A673 (cell line): ENCODE data around the gene RPS6KA5.

ENCODE experiments used
- EZH2 ChIP-seq: fragments of 200-600 bp; sonication (generic); IDR thresholded peaks from 2 replicates; pipeline ENCODE4 v1.6.1; 2017; ENCODE audit warnings: borderline replicate concordance, low read depth, mild to moderate bottlenecking, mixed read lengths, antibody characterized with exemption, low read length; ENCODE audit not compliant: poor library complexity, severe bottlenecking
- TF ChIP-seq, protein P1 (sequence below): fragments of 300-800, 200-600 bp; sonication (generic); conservative IDR thresholded peaks from 2 replicates; pipeline ENCODE4 v1.5.1; 2017; ENCODE audit warnings: low read depth, mild to moderate bottlenecking, antibody characterized with exemption, low read length, moderate library complexity, mixed read lengths

DNA sequence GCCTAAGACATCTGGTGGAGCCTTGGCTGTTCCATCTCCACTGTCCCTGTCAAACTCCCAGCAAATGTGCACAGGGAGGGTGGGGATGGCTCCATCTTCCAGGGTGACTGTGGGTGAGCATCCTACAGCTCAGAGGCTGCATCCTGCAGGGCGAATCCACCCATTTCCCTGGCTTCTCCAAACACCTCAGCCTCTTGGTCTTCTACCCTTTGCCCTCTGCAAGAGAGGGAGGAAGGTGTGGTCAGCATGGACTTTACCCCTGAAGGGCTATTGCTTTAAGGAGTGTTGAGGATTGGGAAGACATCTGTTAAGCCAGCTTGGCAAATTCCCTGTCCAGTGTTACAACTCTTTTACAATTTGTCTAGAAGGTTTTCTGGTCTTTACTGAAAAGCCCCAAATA, 30.3 kb upstream of the RPS6KA5 start:
- TF ChIP-seq, protein P1, sequence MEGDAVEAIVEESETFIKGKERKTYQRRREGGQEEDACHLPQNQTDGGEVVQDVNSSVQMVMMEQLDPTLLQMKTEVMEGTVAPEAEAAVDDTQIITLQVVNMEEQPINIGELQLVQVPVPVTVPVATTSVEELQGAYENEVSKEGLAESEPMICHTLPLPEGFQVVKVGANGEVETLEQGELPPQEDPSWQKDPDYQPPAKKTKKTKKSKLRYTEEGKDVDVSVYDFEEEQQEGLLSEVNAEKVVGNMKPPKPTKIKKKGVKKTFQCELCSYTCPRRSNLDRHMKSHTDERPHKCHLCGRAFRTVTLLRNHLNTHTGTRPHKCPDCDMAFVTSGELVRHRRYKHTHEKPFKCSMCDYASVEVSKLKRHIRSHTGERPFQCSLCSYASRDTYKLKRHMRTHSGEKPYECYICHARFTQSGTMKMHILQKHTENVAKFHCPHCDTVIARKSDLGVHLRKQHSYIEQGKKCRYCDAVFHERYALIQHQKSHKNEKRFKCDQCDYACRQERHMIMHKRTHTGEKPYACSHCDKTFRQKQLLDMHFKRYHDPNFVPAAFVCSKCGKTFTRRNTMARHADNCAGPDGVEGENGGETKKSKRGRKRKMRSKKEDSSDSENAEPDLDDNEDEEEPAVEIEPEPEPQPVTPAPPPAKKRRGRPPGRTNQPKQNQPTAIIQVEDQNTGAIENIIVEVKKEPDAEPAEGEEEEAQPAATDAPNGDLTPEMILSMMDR: no peak
- no peak for TF ChIP-seq EZH2
